WI38 (cell line): ENCODE results near the gene MTRF1.
A peak's percentile ranks its signal among the peaks of the same experiment; 100 is the strongest.

Experiments used
- H3K4me3 ChIP-seq: 2 replicates; pipeline ENCODE4 v1.5.1; 2011; ENCODE audit warnings: low read depth, mild to moderate bottlenecking, control low read depth, low read length
- CTCF ChIP-seq: IDR thresholded peaks from 2 replicates; pipeline ENCODE4 v1.5.1; 2012; ENCODE audit warnings: low read depth, mild to moderate bottlenecking, control low read depth, low read length

MTRF1 gene

GRCh38 chr13:41263261-41263971 lies at the start of gene MTRF1:
TSS of gene MTRF1 (minus strand) at chr13:41263576. CDS start at chr13:41260907, 2,669 bp downstream.
- H3K4me3 ChIP-seq: peak within 1 kb of the TSS; percentile 73

GRCh38 chr13:41313117-41313516 lies 49.7 kb upstream of the MTRF1 start:
- H3K4me3 ChIP-seq: peak overlapping the region; percentile 95
- TF ChIP-seq CTCF: no peak

More at GRCh38 chr13:41263261-41263971, at the start of gene MTRF1:
- TF ChIP-seq CTCF: no peak

GRCh38 chr13:41312176-41312500 lies 48.8 kb upstream of the MTRF1 start:
- no peak for TF ChIP-seq CTCF

GRCh38 chr13:41311406-41312175 lies 48.2 kb upstream of the MTRF1 start:
- peak overlapping the region; percentile 95 for H3K4me3 ChIP-seq
- no peak for TF ChIP-seq CTCF

More at GRCh38 chr13:41312176-41312500, 48.8 kb upstream of the MTRF1 start:
- H3K4me3 ChIP-seq: peak overlapping the region; percentile 95

GRCh38 chr13:41310963-41311405 lies 47.6 kb upstream of the MTRF1 start, which contains the start of gene NAA16:
TSS of gene NAA16 (plus strand) at chr13:41311267. CDS start at chr13:41311529, 262 bp downstream.
- TF ChIP-seq CTCF: no peak
- H3K4me3 ChIP-seq: peak within 1 kb of the TSS; percentile 95

GRCh38 chr13:41307884-41308640 lies 44.7 kb upstream of the MTRF1 start:
- TF ChIP-seq CTCF: no peak
- no peak overlapping the region for H3K4me3 ChIP-seq
